HCT116 (cell line): ENCODE measurements around the gene ALG3. TPM values are rescaled to one million over a fixed set of nuclear protein-coding genes. Genes with fewer than 3 reads are reported as not detected.
A peak's percentile ranks its signal among the peaks of the same experiment; 100 is the strongest.

Experiments used
- ATAC-seq: fragments of 200-7000 bp; cut with Tn5 transposase; 2 replicates; pipeline ENCODE4 v1.9.1; 2020; ENCODE audit warnings: mild to moderate bottlenecking, moderate library complexity
- BruUV-seq: library from RNA; stranded (reverse); fragments of 400-500 nt; replicated peaks from 2 replicates; lab custom pipeline; 2021; lab: Mats Ljungman, UMichigan
- CTCF ChIA-PET: fragments of 300-600 bp; sonication (Branson Sonifier 250); formaldehyde crosslinking; loops from one replicate; lab custom pipeline; 2021; ENCODE audit warnings: antibody characterized with exemption; lab: Charles Lee
- POLR2A ChIA-PET: fragments of 300-600, 350-600 bp; sonication (Branson Sonifier 250); formaldehyde crosslinking; loops from one replicate; lab custom pipeline; 2021; ENCODE audit warnings: antibody characterized with exemption; lab: Charles Lee
- RAD21 ChIA-PET, 2 experiments: fragments of 300-600 bp; sonication (Branson Sonifier 250); formaldehyde crosslinking; loops; one replicate each; lab custom pipeline; 2023; ENCODE audit warnings: low total read pairs in 2 of 2; ENCODE audit not compliant: uncharacterized antibody in 2 of 2, unreplicated experiment in 2 of 2, low non-redundant PET in 1 of 2; lab: Charles Lee
- DNase-seq: peaks from one replicate; pipeline ENCODE4 v3.0.0-alpha.2; 2010; ENCODE audit warnings: low read depth, low spot score
- H2AFZ ChIP-seq: fragments of 200-600 bp; shearing (Covaris generic), sonication (generic); 2 replicates; pipeline ENCODE4 v1.6.1; 2017; ENCODE audit warnings: low read depth, mixed run types, mixed read lengths, antibody characterized with exemption, low read length; ENCODE audit not compliant: poor library complexity, severe bottlenecking
- H3K27ac ChIP-seq: 2 replicates; pipeline ENCODE4 v1.5.1; 2012; ENCODE audit warnings: low read depth, low read length
- H3K27me3 ChIP-seq: fragments of 200-600 bp; sonication (generic); 2 replicates; pipeline ENCODE4 v1.6.1; 2016; ENCODE audit warnings: mixed run types, low read length, mixed read lengths; ENCODE audit not compliant: insufficient read depth
- H3K36me3 ChIP-seq, 2 experiments: fragments of 200-500 bp in 1 of 2; fragments of 200-600 bp in 1 of 2; sonication (Bioruptor generic) in 1 of 2; sonication (generic) in 1 of 2; 2 replicates each; pipeline versions ENCODE4 v1.5.1 to v1.6.1; 2014 to 2016; ENCODE audit warnings: low read length in 2 of 2, inconsistent platforms in 1 of 2, mixed read lengths in 1 of 2, mixed run types in 1 of 2; ENCODE audit not compliant: insufficient read depth in 2 of 2, control insufficient read depth in 1 of 2
- H3K4me1 ChIP-seq, 2 experiments: fragments of 200-600 bp in 1 of 2; sonication (generic) in 1 of 2; 2 replicates each; pipeline versions ENCODE4 v1.5.1 to v1.6.1; 2012 to 2017; ENCODE audit warnings: low read length in 2 of 2, inconsistent platforms in 1 of 2, mild to moderate bottlenecking in 1 of 2, mixed read lengths in 1 of 2, mixed run types in 1 of 2, moderate library complexity in 1 of 2; ENCODE audit not compliant: insufficient read depth in 2 of 2, control insufficient read depth in 1 of 2
- H3K4me2 ChIP-seq: fragments of 200-600 bp; sonication (generic); 2 replicates; pipeline ENCODE4 v1.6.1; 2017; ENCODE audit warnings: mixed run types, low read length, mixed read lengths
- H3K4me3 ChIP-seq, 2 experiments: fragments of 200-600 bp in 1 of 2; sonication (generic) in 1 of 2; replicated peaks in 1 of 2; 2 replicates each; pipeline ENCODE4 v1.5.1; 2011 to 2016; ENCODE audit warnings: low read length in 2 of 2, control low read depth in 1 of 2, low read depth in 1 of 2, mild to moderate bottlenecking in 1 of 2, mixed read lengths in 1 of 2, mixed run types in 1 of 2
- H3K79me2 ChIP-seq: fragments of 200-600 bp; sonication (generic); 2 replicates; pipeline ENCODE4 v1.6.1; 2017; ENCODE audit warnings: mild to moderate bottlenecking, mixed run types, low read length, moderate library complexity, mixed read lengths; ENCODE audit not compliant: insufficient read depth
- H3K9ac ChIP-seq: fragments of 200-600 bp; sonication (generic); 2 replicates; pipeline ENCODE4 v1.6.1; 2016; ENCODE audit warnings: low read length, mixed read lengths
- H3K9me2 ChIP-seq: fragments of 200-600 bp; sonication (generic), shearing (Covaris generic); 2 replicates; pipeline ENCODE4 v1.6.1; 2017; ENCODE audit warnings: mixed run types, mild to moderate bottlenecking, moderate library complexity; ENCODE audit not compliant: insufficient read depth
- H3K9me3 ChIP-seq, 2 experiments: fragments of 200-500 bp in 1 of 2; fragments of 200-600 bp in 1 of 2; sonication (Bioruptor generic) in 1 of 2; sonication (generic) in 1 of 2; 2 replicates each; pipeline ENCODE4 v1.6.1; 2014 to 2017; ENCODE audit warnings: low read length in 2 of 2, mixed read lengths in 2 of 2, inconsistent platforms in 1 of 2, low read depth in 1 of 2, mild to moderate bottlenecking in 1 of 2, mixed run types in 1 of 2, moderate library complexity in 1 of 2; ENCODE audit not compliant: control insufficient read depth in 1 of 2, insufficient read depth in 1 of 2
- H4K20me1 ChIP-seq: fragments of 200-600 bp; sonication (generic), shearing (Covaris generic); 2 replicates; pipeline ENCODE4 v1.6.1; 2017; ENCODE audit warnings: mixed run types, mild to moderate bottlenecking, moderate library complexity; ENCODE audit not compliant: insufficient read depth
- CEBPB ChIP-seq: IDR thresholded peaks from 2 replicates; pipeline ENCODE4 v1.6.1; 2012; ENCODE audit warnings: low read depth
- FOSL1 ChIP-seq: IDR thresholded peaks from 2 replicates; pipeline ENCODE4 v1.6.1; 2012; ENCODE audit warnings: low read depth
- RAD21 ChIP-seq: IDR thresholded peaks from 2 replicates; pipeline ENCODE4 v1.6.1; 2012; ENCODE audit warnings: low read depth, mild to moderate bottlenecking
- SIN3A ChIP-seq: IDR thresholded peaks from 2 replicates; pipeline ENCODE4 v1.6.1; 2012; ENCODE audit warnings: low read depth
- SP1 ChIP-seq: IDR thresholded peaks from 2 replicates; pipeline ENCODE4 v1.6.1; 2012; ENCODE audit warnings: low read depth
- intact Hi-C: fragments of 100-400 bp; cut with micrococcal nuclease; formaldehyde crosslinking; loops from 2 replicates; pipeline ENCODE4 v1.10.0; 2022
- total RNA-seq: library from RNA; stranded (reverse); gene quantifications from one replicate; pipeline ENCODE4 v1.2.1, GENCODE V29; 2021; ENCODE audit not compliant: unreplicated experiment
- TF ChIP-seq, protein P1 (sequence below): IDR thresholded peaks from 2 replicates; pipeline ENCODE4 v1.6.1; 2012

The ALG3 gene
- total RNA-seq, 1 experiment from 2014 or later = 56.6 TPM

DNA sequence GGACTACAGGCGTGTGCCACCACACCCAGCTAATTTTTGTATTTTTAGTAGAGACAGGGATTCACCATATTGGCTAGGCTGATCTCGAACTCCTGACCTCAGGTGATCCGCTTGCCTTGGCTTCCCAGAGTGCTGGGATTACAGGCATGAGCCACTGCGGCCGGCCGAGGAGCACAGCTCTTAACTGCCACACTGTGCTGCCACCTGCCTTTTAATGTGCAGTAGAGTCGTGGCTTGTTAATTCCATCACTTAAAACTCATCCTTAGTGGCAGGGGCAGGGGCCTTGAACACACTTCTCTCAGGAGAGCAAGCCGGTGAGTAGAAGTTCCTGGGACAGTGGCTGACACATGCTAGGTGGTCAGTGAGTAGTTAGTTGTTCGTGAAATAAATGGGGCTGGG is 50.3 kb downstream of the ALG3 start:
- ChIA-PET RAD21 (no interaction called here), POLR2A (no interaction called here), CTCF (no interaction called here)
- H2AFZ ChIP-seq = no peak overlapping the region
- no TSS peak for BruUV-seq
- H3K4me1 ChIP-seq = no peaks in the 10 kb centered on the region
- no peaks in the 10 kb centered on the region for H3K9me2 ChIP-seq
- peaks cover 11 to 13% of the 10 kb centered on the region in 2 experiments; a peak in 3 of 4 replicates for H3K36me3 ChIP-seq
- no peak overlapping the region for H3K4me3 ChIP-seq
- intact Hi-C loops = no loop called here
- H3K9ac ChIP-seq = no peak overlapping the region
- no peaks in the 10 kb centered on the region for H4K20me1 ChIP-seq
- no peaks in the 10 kb centered on the region for H3K27me3 ChIP-seq
- no peak overlapping the region for H3K4me2 ChIP-seq
- no peak overlapping the region for H3K27ac ChIP-seq
- TF ChIP-seq, protein P1, sequence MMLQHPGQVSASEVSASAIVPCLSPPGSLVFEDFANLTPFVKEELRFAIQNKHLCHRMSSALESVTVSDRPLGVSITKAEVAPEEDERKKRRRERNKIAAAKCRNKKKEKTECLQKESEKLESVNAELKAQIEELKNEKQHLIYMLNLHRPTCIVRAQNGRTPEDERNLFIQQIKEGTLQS = no peak
- TF ChIP-seq RAD21 = peak; percentile 26; the same call in 1 of the 2 replicates
- no peaks in the 10 kb centered on the region for H3K79me2 ChIP-seq
- ATAC-seq (no peak), DNase-seq (no peak)
- no peaks in the 10 kb centered on the region for H3K9me3 ChIP-seq

DNA sequence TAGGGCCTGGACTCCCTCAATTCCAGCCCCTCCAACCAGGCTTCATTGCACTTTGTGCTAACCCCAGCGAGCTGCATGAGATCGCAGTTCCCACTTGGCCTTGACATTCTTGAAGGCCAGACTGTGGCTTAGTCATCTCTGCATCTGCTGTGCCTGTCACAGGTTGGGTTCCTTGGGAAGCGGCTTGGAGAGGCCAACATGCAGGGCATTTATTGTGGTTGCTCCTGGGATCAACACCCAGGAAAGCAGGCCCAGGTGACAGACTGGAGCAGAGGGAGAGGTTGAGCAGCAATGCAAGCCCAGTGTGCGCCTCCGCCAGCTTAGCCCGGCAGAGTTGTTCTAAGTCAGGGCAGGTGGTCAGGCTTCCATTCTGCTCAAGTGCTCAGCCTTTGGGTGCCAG is 52.2 kb downstream of the ALG3 start:
- DNase-seq (no peak), ATAC-seq (no peak)
- Histone ChIP-seq H3K36me3 (peaks cover 27 to 29% of the 10 kb centered on the region in 2 experiments; a peak in 3 of 4 replicates), H3K9me3 (no peaks in the 10 kb centered on the region), H3K4me1 (no peaks in the 10 kb centered on the region), H3K79me2 (no peaks in the 10 kb centered on the region), H2AFZ (no peak overlapping the region), H3K4me2 (no peak overlapping the region), H3K9me2 (no peaks in the 10 kb centered on the region), H3K9ac (no peak overlapping the region), H3K27me3 (no peaks in the 10 kb centered on the region), H3K27ac (no peak overlapping the region), H3K4me3 (no peak overlapping the region), H4K20me1 (no peaks in the 10 kb centered on the region)
- no TSS peak for BruUV-seq
- POLR2A ChIA-PET = no interaction called here
- intact Hi-C loops = no loop called here
- TF ChIP-seq FOSL1 (no peak), SIN3A (no peak), CEBPB (no peak), SP1 (no peak)
- CTCF ChIA-PET = no interaction called here
- RAD21 ChIA-PET = no interaction called here
